ENCODE measurements around the gene SLC25A19.
A peak's percentile ranks its signal among the peaks of the same experiment; 100 is the strongest.

SLC25A19 gene
- total RNA-seq: 6.7 to 46.5 (median 16.8) reads per million in 9 experiments

DNA sequence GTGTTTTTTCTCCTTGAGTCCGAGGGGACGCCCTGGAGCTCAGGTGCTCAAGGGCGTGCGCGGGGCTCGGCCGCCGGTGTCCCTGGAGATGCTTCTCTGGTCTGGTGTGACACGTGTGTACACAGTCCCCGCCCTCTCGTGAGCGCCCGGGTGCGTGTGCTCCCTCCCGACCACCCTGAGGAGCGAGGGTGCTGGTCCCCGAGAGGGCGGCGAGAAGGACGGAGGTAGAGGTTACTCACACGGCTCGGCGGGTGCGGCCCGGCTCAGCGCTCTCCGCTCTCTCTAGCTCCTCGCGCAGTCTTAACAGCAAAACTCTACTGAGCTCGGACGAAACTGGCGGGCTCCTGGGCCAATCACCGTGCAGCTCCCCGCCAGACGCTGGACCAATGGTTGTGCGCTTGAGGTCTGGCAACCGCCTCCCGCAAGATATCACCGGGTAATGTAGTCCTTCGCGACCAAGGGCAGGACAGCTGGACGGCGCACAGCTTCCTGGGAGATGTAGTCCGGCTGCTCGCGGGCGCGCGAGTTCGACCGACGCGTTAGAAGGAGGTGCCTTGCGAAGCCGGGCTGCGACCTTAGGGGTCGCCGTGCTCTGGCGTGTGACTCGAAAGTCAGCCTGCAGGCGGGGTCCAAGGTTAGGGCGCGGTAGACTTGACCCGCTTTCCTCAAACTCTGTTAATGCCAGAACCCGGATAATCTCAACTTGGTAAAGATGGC lies at the start of gene SLC25A19:
TSS of gene SLC25A19 (minus strand) at position 319 of the 717 bp plus-strand sequence. CDS start 2,669 bp downstream, outside the sequence.
- H3K36me3 Mint-ChIP-seq (ENCODE audit: insufficient read depth): peaks cover 19% of the 10 kb centered on the region
- H3K9me3 Mint-ChIP-seq: no peaks in the 10 kb centered on the region
- peaks cover 10 to 12% of the 10 kb centered on the region in 2 donors for H3K4me1 Mint-ChIP-seq (ENCODE audit: low read depth in 2 of 2)
- H3K27ac Mint-ChIP-seq: peak within 1 kb of the TSS; percentile 98 to 99
- ATAC-seq (replicated peaks) (peak; percentile 88), DNase-seq (peak; percentile 93 to 95 (median 95))
- no peaks in the 10 kb centered on the region for H3K27me3 Mint-ChIP-seq
- H3K4me3 Mint-ChIP-seq: peak within 1 kb of the TSS; percentile 96 to 99

DNA sequence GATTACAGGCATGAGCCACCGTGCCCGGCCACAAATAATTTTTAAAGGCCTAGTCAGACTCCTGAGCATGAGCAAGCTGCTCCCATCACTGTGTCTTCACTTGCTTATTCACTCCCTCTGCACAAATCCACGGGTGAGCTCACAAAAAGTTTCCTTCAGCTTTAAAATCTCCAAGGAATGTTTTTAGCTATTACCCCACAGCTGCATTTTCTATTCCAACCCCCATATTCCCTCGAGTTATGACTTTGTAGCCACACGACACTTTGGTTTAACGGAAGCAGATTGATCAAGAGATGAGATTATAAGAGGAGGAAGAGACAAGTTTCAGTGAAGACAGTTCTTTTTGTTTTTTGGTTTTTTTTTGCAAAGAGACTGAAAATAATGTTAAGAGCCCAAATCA lies 49.1 kb upstream of the SLC25A19 start:
- Mint-ChIP-seq H3K27me3 (no peaks in the 10 kb centered on the region), H3K27ac (peak overlapping the region; percentile 41 to 44), H3K4me3 (peak overlapping the region; percentile 68 to 70), H3K36me3 (ENCODE audit: insufficient read depth) (peaks cover 5% of the 10 kb centered on the region), H3K4me1 (ENCODE audit: low read depth in 2 of 2) (peaks cover 33 to 59% of the 10 kb centered on the region in 2 donors), H3K9me3 (no peaks in the 10 kb centered on the region)
- peak; percentile 52 for ATAC-seq (replicated peaks)
- DNase-seq: no peak

DNA sequence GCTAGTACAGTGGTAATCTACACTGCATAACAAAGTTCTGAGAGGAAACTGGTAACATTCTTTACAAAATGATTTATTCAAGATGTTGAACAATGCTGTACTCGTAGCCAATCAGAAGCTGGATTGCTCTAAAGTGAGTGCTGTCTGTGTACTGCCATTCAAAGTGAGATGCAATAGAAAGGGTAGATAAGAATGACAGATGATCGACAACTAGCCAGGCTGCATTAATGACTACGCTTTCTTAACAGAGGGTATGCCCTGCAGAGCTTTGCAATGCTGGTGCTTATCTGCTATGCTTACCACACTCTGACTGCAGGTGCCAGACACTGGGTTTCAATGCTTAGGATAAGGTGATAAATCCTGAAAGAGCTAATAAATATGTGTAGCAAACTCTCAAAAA lies 46.1 kb upstream of the SLC25A19 start:
- peak overlapping the region; percentile 26 to 35 for H3K27ac Mint-ChIP-seq
- peaks cover 20 to 46% of the 10 kb centered on the region in 2 donors for H3K4me1 Mint-ChIP-seq (ENCODE audit: low read depth in 2 of 2)
- H3K36me3 Mint-ChIP-seq (ENCODE audit: insufficient read depth): peaks cover 7% of the 10 kb centered on the region
- H3K27me3 Mint-ChIP-seq: no peaks in the 10 kb centered on the region
- H3K4me3 Mint-ChIP-seq: no peak overlapping the region
- no peak for ATAC-seq (replicated peaks)
- H3K9me3 Mint-ChIP-seq: no peaks in the 10 kb centered on the region
- DNase-seq: no peak

DNA sequence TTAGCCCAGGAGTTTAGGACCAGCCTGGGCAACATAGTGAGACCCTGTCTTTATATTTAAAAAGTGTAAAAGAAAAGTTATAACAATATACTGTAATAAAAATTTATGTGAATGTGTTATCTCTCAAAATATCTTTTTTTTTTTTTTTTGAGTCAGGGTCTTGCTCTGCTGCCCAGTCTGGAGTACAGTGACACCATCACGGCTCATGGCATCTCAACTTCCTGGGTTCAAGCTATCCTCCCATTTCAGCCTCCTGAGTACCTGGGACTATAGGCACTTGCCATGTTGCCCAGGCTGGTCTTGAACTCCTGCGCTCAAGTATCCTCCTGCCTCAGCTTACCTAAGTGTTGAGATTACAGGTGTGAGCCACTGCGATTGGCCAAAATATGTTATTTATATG lies 45.5 kb upstream of the SLC25A19 start:
- H3K27me3 Mint-ChIP-seq: no peaks in the 10 kb centered on the region
- H3K9me3 Mint-ChIP-seq: no peaks in the 10 kb centered on the region
- H3K27ac Mint-ChIP-seq: peak overlapping the region in 1 of 2 donors; percentile 26
- ATAC-seq (replicated peaks) (no peak), DNase-seq (no peak)
- H3K4me3 Mint-ChIP-seq: no peak overlapping the region
- peaks cover 16 to 42% of the 10 kb centered on the region in 2 donors for H3K4me1 Mint-ChIP-seq (ENCODE audit: low read depth in 2 of 2)
- H3K36me3 Mint-ChIP-seq (ENCODE audit: insufficient read depth): peaks cover 13% of the 10 kb centered on the region

DNA sequence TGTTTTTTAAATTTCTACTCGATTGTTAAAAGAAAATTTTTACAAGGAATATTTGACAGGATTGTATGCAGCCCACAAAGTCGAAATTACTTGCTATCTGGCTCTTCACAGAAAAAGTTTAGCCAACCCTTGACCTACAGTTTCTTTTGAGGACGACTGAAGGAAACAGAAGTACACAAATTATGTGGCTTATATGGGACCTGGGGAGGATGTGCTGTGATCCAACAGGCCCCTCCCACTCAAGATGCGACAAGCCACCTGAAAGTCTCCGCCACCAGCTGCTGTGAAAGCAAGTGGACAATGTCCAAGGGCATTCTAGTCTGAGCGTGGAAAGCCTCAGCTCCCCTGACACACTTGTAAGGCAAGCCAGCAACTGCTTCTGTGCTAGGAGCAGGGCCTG lies 42.4 kb upstream of the SLC25A19 start:
- Mint-ChIP-seq H3K27me3 (no peaks in the 10 kb centered on the region), H3K27ac (peak overlapping the region; percentile 20 to 62), H3K9me3 (no peaks in the 10 kb centered on the region), H3K36me3 (ENCODE audit: insufficient read depth) (peaks cover 23% of the 10 kb centered on the region), H3K4me3 (no peak overlapping the region), H3K4me1 (ENCODE audit: low read depth in 2 of 2) (peaks cover 4 to 31% of the 10 kb centered on the region in 2 donors)
- ATAC-seq (replicated peaks) (no peak), DNase-seq (no peak)

DNA sequence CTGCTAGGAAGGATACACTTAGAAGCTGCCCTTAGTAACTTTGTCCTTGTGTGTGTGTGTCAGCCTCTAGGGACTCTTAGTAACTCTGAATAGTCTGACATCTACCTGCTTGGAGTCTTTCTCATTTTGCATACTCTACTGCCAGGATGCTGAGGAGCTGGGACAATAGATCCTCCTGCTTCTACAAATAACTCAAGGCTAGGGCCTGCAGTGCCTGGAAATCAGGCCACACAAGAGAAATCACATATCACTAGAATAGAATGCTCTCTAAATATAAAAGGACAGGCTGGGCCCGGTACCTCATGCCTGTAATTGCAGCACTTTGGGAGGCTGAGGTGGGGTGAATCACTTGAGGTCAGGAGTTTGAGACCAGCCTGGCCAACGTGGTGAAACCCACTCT lies 38.5 kb upstream of the SLC25A19 start:
- Mint-ChIP-seq H3K4me1 (ENCODE audit: low read depth in 2 of 2) (peaks cover 7 to 27% of the 10 kb centered on the region in 2 donors), H3K36me3 (ENCODE audit: insufficient read depth) (peaks cover 55% of the 10 kb centered on the region), H3K27me3 (no peaks in the 10 kb centered on the region), H3K9me3 (no peaks in the 10 kb centered on the region), H3K27ac (peak overlapping the region; percentile 49 to 67), H3K4me3 (no peak overlapping the region)
- no peak for DNase-seq
- no peak for ATAC-seq (replicated peaks)

DNA sequence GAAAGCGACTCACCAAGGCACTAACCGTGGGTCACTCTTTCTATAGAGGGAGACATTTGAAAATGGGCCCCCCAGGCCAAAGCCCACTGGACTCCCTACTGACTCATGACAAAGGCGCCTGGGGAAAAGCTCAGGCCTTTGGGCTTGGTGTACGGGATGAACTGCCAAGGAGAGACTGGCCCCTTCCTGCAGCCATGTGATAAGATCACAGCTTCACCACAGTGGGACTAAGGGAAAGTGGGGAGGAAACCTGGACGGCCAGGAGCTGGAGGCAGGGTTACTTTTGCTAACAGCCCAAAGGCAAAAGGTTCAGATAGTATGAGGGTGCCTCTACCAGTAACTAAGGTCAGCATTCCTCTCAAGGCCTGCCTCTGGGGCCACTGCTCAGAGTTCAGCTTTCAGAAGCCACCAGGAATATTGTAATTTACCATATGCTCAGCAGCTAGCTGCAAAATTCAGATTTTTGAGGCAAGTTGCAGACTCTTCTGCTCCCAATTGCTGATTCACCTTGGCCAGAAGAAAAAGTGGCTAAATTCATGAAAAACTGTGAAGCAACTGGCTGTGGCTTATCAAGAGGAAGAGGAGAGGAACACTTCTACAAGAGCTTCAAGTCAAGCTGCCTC lies 37.1 kb upstream of the SLC25A19 start:
- Mint-ChIP-seq H3K4me1 (ENCODE audit: low read depth in 2 of 2) (peaks cover 7 to 22% of the 10 kb centered on the region in 2 donors), H3K27me3 (no peaks in the 10 kb centered on the region), H3K4me3 (no peak overlapping the region)

DNA sequence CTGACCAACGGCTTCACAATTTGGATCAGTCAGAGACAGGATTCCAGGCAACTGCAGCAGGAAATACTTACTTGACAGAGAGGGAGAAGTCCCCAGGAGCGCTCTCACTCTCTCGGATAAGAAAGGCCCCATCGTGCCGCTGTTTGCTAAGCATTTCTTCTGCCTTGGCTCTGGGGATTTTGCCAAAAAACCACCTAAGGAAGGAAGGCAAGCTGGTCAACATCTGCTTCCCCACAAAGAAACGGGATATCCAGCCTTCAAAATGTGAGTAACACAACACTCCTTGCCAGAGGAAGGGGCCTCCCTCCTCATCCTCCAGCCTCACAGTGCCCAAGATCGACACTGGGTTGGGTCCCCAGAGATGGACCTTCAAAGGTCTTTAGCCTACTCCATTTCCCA lies 36.6 kb upstream of the SLC25A19 start:
- H3K4me1 Mint-ChIP-seq (ENCODE audit: low read depth in 2 of 2): peaks cover 7 to 22% of the 10 kb centered on the region in 2 donors
- no peaks in the 10 kb centered on the region for H3K27me3 Mint-ChIP-seq
- peak overlapping the region in 1 of 2 donors; percentile 15 for H3K27ac Mint-ChIP-seq
- no peaks in the 10 kb centered on the region for H3K9me3 Mint-ChIP-seq
- H3K4me3 Mint-ChIP-seq: no peak overlapping the region
- peaks cover 70% of the 10 kb centered on the region for H3K36me3 Mint-ChIP-seq (ENCODE audit: insufficient read depth)
- DNase-seq (no peak), ATAC-seq (replicated peaks) (no peak)

More for the DNA sequence above, 37.1 kb upstream of the SLC25A19 start:
- no peak for ATAC-seq (replicated peaks)
- no peaks in the 10 kb centered on the region for H3K9me3 Mint-ChIP-seq
- peaks cover 65% of the 10 kb centered on the region for H3K36me3 Mint-ChIP-seq (ENCODE audit: insufficient read depth)
- H3K27ac Mint-ChIP-seq: peak overlapping the region; percentile 15 to 52
- no peak for DNase-seq

DNA sequence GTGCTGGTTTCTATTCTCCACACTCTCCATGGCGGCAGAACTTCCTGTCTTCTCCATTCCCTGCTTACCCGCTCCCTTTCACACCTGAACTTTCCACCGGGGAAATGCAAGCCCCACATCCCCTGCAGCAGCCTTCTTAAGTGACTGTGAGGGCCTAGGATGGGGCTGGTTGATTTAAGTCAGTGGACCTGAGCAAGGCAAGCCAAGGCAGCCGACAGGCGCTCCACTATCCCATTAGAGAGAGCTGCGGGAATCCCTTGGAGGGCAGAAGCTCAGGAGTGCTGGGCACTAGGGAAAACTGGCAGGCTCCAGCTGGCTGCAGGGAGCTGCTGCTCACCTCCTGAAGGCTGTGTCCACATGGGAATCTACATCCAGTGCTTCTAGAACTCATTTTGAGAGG lies 36.1 kb upstream of the SLC25A19 start:
- no peak for ATAC-seq (replicated peaks)
- H3K4me3 Mint-ChIP-seq: no peak overlapping the region
- H3K9me3 Mint-ChIP-seq: no peaks in the 10 kb centered on the region
- H3K27ac Mint-ChIP-seq: no peak overlapping the region
- no peaks in the 10 kb centered on the region for H3K27me3 Mint-ChIP-seq
- peaks cover 72% of the 10 kb centered on the region for H3K36me3 Mint-ChIP-seq (ENCODE audit: insufficient read depth)
- H3K4me1 Mint-ChIP-seq (ENCODE audit: low read depth in 2 of 2): peaks cover 7 to 19% of the 10 kb centered on the region in 2 donors
- DNase-seq: no peak

DNA sequence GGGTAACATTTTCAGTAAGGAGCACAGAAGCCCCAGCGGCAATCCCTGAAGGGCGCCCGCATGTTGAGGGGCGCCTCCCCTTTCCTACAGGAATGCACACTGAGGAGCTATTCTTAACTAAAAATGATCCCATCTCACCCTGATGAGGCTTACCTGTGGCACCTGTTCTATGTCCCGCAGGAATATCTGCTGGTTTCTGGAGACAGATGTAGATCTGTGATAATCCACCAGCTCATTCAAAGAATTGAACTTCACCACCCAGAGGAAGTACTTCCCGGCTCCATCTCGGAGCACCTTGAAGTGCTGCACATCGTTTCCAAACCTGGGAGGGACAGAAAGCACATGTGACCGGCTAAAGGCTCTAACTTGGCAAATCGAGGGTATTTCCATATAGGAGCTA lies 32.3 kb upstream of the SLC25A19 start:
- H3K4me3 Mint-ChIP-seq: no peak overlapping the region
- H3K4me1 Mint-ChIP-seq (ENCODE audit: low read depth in 2 of 2): peaks cover 8 to 11% of the 10 kb centered on the region in 2 donors
- DNase-seq (no peak), ATAC-seq (replicated peaks) (no peak)
- no peak overlapping the region for H3K27ac Mint-ChIP-seq
- H3K36me3 Mint-ChIP-seq (ENCODE audit: insufficient read depth): peaks cover 91% of the 10 kb centered on the region
- no peaks in the 10 kb centered on the region for H3K9me3 Mint-ChIP-seq
- H3K27me3 Mint-ChIP-seq: no peaks in the 10 kb centered on the region

DNA sequence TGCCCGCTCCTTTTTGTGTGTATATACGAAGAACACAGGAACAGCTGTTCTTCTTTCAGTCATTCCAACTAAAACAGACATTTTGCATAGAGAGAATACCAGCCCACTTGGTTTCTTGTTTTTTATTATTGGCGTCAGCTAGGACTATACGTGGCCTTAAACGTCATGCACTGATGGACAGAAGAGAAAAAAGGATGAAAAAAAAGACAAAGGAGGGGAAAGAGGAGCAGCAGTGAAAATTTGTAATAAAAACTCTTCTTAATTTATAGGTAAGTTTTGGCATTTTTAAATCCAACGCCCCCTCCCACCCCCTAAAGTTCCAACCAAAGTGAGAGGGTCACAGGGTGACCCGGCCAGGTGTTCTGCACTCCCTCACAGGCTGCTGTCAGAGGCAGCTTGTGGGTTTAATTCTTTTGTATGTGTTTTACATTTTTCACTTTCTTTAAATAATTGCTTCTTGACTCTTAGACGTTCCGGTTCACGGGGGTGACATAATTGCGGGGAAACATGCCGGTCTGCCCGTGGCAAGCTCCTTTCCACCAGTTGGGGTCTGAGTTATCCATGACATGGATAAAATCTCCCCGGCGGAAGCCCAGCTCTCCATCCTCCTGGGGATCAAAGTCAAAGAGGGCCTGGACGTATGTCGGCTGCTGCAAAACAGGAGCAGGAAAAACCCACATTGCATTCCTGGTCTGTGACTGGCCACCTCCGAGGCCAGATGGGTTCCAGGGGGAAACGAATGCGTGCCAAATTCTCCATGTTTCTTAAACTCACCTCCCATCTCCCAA lies 30.9 kb upstream of the SLC25A19 start:
- Mint-ChIP-seq H3K27me3 (no peaks in the 10 kb centered on the region), H3K36me3 (ENCODE audit: insufficient read depth) (peaks cover 79% of the 10 kb centered on the region), H3K27ac (no peak overlapping the region), H3K9me3 (no peaks in the 10 kb centered on the region), H3K4me3 (no peak overlapping the region), H3K4me1 (ENCODE audit: low read depth in 2 of 2) (peaks cover 6% of the 10 kb centered on the region in 2 donors)
- ATAC-seq (replicated peaks) (no peak), DNase-seq (no peak)

DNA sequence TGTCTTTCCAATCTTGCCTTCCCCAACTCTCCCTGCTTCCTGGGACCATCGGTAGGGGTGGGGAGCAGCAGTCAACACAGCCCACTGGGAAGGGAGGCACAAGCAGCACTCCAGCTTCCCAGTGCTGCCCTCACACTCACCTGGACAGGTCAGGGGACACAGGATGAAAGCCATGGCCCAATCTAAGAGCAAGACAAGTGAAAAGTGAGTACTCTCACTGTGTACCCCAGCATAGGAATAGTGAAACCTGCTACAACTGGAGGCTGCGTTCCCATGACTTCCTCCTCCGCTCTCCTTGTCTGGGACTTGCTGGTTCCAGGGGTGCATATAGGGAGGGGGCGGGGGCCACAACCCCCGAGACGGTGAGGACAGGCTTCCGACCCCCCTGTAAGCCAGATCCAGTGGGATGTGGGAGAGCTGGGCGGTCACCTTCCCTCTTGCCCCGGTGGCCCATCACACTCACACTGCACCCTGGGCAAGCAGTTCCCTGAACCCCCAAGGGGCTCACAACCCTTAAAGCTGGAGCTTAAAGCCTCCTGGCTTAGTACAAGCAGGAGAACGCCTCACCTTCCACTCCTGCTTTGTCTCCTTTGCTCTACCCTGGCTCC lies 29.5 kb upstream of the SLC25A19 start:
- H3K36me3 Mint-ChIP-seq (ENCODE audit: insufficient read depth): peaks cover 65% of the 10 kb centered on the region
- no peak overlapping the region for H3K4me3 Mint-ChIP-seq
- no peaks in the 10 kb centered on the region for H3K27me3 Mint-ChIP-seq
- ATAC-seq (replicated peaks): no peak
- H3K27ac Mint-ChIP-seq: peak overlapping the region in 1 of 2 donors; percentile 73
- no peaks in the 10 kb centered on the region for H3K9me3 Mint-ChIP-seq
- peaks cover 6 to 7% of the 10 kb centered on the region in 2 donors for H3K4me1 Mint-ChIP-seq (ENCODE audit: low read depth in 2 of 2)
- no peak for DNase-seq

DNA sequence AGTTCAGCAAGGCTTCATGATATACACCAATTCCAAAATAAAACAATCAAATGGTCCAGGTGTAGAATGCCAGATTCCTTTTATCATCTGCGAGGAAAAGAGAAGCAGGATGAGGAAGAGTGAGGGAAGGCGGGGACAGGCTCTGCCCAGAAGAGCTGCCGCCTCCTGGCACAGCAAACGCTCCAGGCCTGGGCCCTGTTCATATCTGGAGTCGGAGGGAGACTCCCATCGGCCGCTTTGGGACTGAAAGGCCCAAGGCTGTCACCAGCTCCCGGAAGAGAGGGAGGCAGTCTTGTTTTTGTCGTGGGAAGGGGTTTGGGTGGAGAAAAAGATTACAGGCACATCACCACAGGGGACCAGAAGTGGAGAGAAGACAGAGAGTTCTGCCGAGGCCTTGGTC lies 29.0 kb upstream of the SLC25A19 start:
- no peaks in the 10 kb centered on the region for H3K9me3 Mint-ChIP-seq
- H3K27ac Mint-ChIP-seq: peak overlapping the region; percentile 73
- ATAC-seq (replicated peaks) (no peak), DNase-seq (no peak)
- H3K36me3 Mint-ChIP-seq (ENCODE audit: insufficient read depth): peaks cover 60% of the 10 kb centered on the region
- no peaks in the 10 kb centered on the region for H3K27me3 Mint-ChIP-seq
- no peak overlapping the region for H3K4me3 Mint-ChIP-seq
- H3K4me1 Mint-ChIP-seq (ENCODE audit: low read depth in 2 of 2): peaks cover 2 to 6% of the 10 kb centered on the region in 2 donors
